AG09309 (cell line): ENCODE results near the gene SHMT1.

Experiments
- DNase-seq: peaks from one replicate; pipeline ENCODE4 v3.0.0-alpha.2; 2010; ENCODE audit warnings: low read depth
- H3K4me3 ChIP-seq: 2 replicates; pipeline ENCODE4 v1.5.1; 2011; ENCODE audit warnings: mild to moderate bottlenecking, low read depth, low read length, moderate library complexity; ENCODE audit not compliant: control insufficient read depth
- TF ChIP-seq, protein P1 (sequence below): IDR thresholded peaks from 2 replicates; pipeline ENCODE4 v1.5.1; 2011; ENCODE audit warnings: mild to moderate bottlenecking, low read depth, low read length, inconsistent platforms; ENCODE audit not compliant: insufficient read depth, control insufficient read depth; ENCODE audit errors: missing control alignments

Gene SHMT1

GRCh38 chr17:18327093-18327492, 36.3 kb downstream of the SHMT1 start:
- TF ChIP-seq, protein P1, sequence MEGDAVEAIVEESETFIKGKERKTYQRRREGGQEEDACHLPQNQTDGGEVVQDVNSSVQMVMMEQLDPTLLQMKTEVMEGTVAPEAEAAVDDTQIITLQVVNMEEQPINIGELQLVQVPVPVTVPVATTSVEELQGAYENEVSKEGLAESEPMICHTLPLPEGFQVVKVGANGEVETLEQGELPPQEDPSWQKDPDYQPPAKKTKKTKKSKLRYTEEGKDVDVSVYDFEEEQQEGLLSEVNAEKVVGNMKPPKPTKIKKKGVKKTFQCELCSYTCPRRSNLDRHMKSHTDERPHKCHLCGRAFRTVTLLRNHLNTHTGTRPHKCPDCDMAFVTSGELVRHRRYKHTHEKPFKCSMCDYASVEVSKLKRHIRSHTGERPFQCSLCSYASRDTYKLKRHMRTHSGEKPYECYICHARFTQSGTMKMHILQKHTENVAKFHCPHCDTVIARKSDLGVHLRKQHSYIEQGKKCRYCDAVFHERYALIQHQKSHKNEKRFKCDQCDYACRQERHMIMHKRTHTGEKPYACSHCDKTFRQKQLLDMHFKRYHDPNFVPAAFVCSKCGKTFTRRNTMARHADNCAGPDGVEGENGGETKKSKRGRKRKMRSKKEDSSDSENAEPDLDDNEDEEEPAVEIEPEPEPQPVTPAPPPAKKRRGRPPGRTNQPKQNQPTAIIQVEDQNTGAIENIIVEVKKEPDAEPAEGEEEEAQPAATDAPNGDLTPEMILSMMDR = no peak
- no peak for DNase-seq
- H3K4me3 ChIP-seq = no peak overlapping the region

GRCh38 chr17:18326572-18326971, 36.8 kb downstream of the SHMT1 start:
- H3K4me3 ChIP-seq = no peak overlapping the region
- TF ChIP-seq, protein P1 = no peak
- no peak for DNase-seq

DNA sequence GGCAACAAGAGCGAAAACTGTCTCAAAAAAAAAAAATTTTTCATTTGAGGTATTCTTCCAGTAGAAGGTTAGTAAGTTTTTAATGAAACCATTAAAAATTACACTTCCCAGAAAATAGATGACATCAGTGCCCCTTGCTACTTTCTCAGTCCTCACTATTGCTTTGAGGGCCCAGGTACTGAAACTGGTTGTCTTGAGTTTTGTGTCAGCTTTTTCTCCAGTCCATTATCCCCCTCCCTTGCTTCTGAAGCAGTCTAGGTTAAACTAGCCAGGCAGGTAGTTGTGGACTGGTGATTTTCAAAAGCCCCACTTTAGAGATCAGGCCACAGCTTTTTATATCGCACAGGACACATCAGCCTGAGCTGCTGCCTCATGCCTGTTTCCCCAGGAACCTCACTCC, 37.3 kb downstream of the SHMT1 start:
- DNase-seq = no peak
- TF ChIP-seq, protein P1 = no peak
- no peak overlapping the region for H3K4me3 ChIP-seq

DNA sequence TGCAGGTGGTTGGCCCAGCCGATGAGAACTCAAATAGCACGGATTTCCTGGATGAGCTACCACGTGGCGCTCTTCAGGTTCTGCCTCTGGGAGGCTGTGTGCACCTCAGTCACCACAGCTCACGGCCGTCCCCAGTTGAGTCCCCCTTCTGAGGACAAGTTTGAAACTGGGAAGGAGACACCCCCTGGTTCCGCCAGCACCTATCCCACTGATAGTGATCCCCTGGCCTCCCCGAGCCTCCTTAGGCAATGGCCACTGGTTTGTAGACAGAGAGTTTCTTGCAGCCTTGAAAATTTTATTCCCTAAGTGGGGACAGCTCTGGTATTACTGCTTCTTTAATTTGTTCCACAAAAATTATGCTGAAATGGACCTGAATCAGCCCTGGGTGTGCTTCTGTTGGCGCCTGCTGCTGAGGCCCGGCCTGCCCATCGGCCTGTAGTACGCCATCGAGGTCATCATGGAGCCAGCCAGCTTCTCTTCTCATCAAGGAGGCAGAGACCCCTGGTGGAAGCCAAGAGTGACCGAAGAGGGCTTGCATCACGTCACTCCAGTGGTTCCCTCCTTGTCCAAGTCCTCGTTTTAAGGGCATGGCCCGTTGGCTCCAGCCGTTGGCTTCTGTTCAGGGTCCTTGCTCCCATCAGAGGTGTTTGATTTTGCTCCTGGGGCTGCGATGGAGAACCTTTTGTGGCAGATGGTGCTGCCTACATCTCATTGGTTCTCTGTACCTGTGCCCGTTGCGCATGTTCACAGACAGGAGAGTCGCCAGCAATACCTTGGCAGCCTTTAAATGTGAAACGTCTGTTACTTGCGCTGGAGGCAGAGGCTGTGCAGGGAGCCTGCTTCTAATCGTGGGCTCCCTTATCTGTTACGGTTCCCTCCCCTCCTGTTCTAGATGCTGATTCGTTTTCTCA, 39.0 kb downstream of the SHMT1 start:
- no peak overlapping the region for H3K4me3 ChIP-seq
- TF ChIP-seq, protein P1 = no peak
- DNase-seq = no peak

GRCh38 chr17:18323507-18324139, 39.7 kb downstream of the SHMT1 start:
- TF ChIP-seq, protein P1 = no peak
- no peak for DNase-seq
- no peak overlapping the region for H3K4me3 ChIP-seq

DNA sequence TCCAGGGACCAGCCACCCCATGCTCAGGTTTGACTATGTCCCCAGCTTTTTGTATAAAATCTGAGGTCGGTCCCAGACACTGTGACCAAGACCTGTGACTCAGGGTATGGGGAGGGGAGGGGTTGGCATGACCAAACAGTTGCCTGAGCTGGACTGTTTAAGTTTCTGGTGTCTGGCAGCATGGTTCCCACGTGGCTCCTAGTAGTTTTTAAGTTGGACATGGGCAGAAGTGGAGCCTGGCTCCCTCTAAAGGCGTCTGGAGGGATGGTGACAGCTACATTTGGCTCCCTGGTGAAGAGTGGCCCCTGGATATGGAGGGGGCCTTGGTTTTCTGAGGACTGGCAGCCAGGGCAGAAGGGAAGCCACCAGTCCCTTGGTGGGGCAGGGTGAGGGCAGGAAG, 40.3 kb downstream of the SHMT1 start:
- no peak overlapping the region for H3K4me3 ChIP-seq
- no peak for DNase-seq
- TF ChIP-seq, protein P1 = peak; percentile 28
